Endothelial cell (in vitro differentiated cells): ENCODE measurements around the gene SKP1. TPM values are rescaled to one million over a fixed set of nuclear protein-coding genes. Genes with fewer than 3 reads are reported as not detected.

Experiments used
- DNase-seq: peaks from one replicate; pipeline ENCODE4 v3.0.0; 2021; ENCODE audit warnings: low spot score
- H3K27ac Mint-ChIP-seq: one replicate; pipeline ENCODE4 v1.8.0; 2021; ENCODE audit warnings: mixed read lengths, inconsistent platforms; ENCODE audit not compliant: unreplicated experiment
- H3K27me3 Mint-ChIP-seq: one replicate; pipeline ENCODE4 v1.8.0; 2021; ENCODE audit warnings: mild to moderate bottlenecking, moderate library complexity, mixed read lengths, inconsistent platforms; ENCODE audit not compliant: unreplicated experiment
- H3K36me3 Mint-ChIP-seq: one replicate; pipeline ENCODE4 v1.8.0; 2021; ENCODE audit warnings: mild to moderate bottlenecking, low read depth, mixed read lengths, inconsistent platforms; ENCODE audit not compliant: unreplicated experiment
- H3K4me1 Mint-ChIP-seq: one replicate; pipeline ENCODE4 v1.8.0; 2021; ENCODE audit warnings: mild to moderate bottlenecking, mixed read lengths, inconsistent platforms; ENCODE audit not compliant: unreplicated experiment
- H3K4me3 Mint-ChIP-seq: one replicate; pipeline ENCODE4 v1.8.0; 2021; ENCODE audit warnings: mild to moderate bottlenecking, mixed read lengths, inconsistent platforms; ENCODE audit not compliant: unreplicated experiment
- H3K9me3 Mint-ChIP-seq: one replicate; pipeline ENCODE4 v1.8.0; 2021; ENCODE audit warnings: mixed read lengths, inconsistent platforms; ENCODE audit not compliant: unreplicated experiment
- total RNA-seq: library from RNA; stranded (reverse); fragmentation: NEBNext Ultra II Directional; extraction: Animal tissue kit (Norgen Biotek cat#: 25700); gene quantifications from one replicate; pipeline ENCODE4 v1.2.1, GENCODE V29; 2021; ENCODE audit not compliant: unreplicated experiment
- TF ChIP-seq, protein P1 (sequence below): fragments of 200-600 bp; sonication (generic); IDR thresholded peaks from one replicate; pipeline ENCODE4 v1.5.0; 2021; ENCODE audit warnings: antibody characterized with exemption; ENCODE audit not compliant: unreplicated experiment

The SKP1 gene
- total RNA-seq, 1 donor from 2014 or later, result 471 TPM

DNA sequence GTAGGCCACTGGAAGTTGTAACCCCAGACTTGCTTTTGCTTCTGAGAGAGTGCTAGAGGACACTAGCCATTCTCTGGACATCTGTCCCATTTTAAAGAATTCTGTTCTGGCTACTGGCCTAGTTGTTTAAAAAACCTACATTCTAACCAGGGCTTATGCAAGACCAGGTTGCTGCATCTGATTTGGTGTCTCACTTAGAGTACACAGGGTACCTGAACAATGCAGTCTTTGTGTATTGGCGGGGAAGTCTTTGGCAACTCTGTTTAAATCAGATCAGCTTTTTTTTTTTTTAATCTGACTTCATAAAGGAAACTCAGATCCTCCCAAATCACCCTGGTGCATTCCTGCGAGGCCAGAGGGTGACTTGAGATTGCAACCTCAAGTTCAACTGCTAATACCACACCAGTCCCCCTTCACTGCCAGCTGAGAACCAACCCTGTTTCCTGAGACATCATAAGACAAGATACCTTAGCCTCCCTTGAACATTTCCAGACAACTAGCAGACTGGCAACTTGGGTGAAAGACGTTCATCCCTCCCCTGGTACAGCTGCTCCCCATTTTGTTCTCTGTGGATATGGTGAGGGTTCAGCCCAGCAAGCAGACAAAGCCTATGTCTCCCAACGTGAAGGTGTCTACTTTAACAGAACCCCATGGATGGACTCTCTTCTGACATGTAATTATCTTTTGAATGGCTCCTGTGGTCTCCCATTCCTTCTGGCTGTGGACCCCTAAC, 27.0 kb downstream of the SKP1 start:
- Mint-ChIP-seq H3K4me3 (peak overlapping the region; percentile 32), H3K4me1 (peaks cover 68% of the 10 kb centered on the region), H3K36me3 (peaks cover 47% of the 10 kb centered on the region), H3K27me3 (peaks cover 10% of the 10 kb centered on the region), H3K27ac (peak overlapping the region; percentile 98), H3K9me3 (no peaks in the 10 kb centered on the region)
- TF ChIP-seq, protein P1, sequence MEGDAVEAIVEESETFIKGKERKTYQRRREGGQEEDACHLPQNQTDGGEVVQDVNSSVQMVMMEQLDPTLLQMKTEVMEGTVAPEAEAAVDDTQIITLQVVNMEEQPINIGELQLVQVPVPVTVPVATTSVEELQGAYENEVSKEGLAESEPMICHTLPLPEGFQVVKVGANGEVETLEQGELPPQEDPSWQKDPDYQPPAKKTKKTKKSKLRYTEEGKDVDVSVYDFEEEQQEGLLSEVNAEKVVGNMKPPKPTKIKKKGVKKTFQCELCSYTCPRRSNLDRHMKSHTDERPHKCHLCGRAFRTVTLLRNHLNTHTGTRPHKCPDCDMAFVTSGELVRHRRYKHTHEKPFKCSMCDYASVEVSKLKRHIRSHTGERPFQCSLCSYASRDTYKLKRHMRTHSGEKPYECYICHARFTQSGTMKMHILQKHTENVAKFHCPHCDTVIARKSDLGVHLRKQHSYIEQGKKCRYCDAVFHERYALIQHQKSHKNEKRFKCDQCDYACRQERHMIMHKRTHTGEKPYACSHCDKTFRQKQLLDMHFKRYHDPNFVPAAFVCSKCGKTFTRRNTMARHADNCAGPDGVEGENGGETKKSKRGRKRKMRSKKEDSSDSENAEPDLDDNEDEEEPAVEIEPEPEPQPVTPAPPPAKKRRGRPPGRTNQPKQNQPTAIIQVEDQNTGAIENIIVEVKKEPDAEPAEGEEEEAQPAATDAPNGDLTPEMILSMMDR, result no peak
- DNase-seq, result no peak

DNA sequence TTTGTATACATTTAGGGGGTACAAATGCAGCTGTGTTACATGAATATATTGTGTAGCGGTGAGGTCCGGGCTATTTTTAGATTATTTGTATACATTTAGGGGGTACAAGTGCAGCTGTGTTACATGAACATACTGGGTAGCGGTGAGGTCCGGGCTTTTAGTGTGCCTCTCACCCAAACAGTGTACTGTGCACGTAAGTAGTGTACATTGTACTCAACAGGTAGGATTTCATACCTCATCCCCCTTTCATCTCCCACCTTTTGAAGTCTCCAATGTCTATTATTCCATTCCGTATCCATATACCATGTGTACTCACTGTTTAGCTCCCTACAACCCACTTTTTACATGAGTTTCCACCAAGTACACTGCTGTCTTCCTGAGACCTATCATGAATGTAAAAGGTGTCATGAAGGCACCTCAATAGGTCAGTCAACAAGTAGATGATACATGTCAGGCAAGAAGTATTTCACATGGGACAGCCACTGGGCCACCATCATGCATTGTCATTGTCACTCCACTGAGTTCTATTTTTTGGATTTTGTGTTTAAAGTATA, 27.7 kb downstream of the SKP1 start:
- Mint-ChIP-seq H3K36me3 (peaks cover 44% of the 10 kb centered on the region), H3K27me3 (peaks cover 10% of the 10 kb centered on the region), H3K4me3 (peak overlapping the region; percentile 79), H3K27ac (peak overlapping the region; percentile 98), H3K4me1 (peaks cover 64% of the 10 kb centered on the region), H3K9me3 (no peaks in the 10 kb centered on the region)
- TF ChIP-seq, protein P1, result no peak
- no peak for DNase-seq

DNA sequence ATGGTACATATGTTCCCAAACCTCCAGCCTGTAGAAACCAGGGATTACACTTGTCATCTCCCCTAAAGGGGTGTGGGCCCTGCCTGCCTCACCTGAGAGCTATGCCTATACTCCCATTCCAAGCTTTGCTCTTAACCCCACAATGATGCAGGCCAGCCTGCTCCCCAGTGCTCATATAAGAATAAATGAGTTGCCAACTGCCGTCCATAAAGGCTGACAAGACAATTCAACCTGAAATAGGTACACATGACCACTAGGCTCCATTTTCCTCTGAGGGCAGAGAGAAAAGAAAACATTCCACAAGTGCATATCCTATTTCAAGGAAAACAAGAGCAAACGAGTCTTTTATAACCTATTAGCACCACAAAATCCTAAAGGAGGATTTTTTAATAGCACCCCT, 28.4 kb downstream of the SKP1 start:
- peak overlapping the region; percentile 74 for H3K27ac Mint-ChIP-seq
- DNase-seq, result no peak
- H3K4me1 Mint-ChIP-seq, result peaks cover 57% of the 10 kb centered on the region
- H3K9me3 Mint-ChIP-seq, result no peaks in the 10 kb centered on the region
- peaks cover 41% of the 10 kb centered on the region for H3K36me3 Mint-ChIP-seq
- peaks cover 10% of the 10 kb centered on the region for H3K27me3 Mint-ChIP-seq
- peak overlapping the region; percentile 56 for H3K4me3 Mint-ChIP-seq
- TF ChIP-seq, protein P1, result peak; percentile 12

DNA sequence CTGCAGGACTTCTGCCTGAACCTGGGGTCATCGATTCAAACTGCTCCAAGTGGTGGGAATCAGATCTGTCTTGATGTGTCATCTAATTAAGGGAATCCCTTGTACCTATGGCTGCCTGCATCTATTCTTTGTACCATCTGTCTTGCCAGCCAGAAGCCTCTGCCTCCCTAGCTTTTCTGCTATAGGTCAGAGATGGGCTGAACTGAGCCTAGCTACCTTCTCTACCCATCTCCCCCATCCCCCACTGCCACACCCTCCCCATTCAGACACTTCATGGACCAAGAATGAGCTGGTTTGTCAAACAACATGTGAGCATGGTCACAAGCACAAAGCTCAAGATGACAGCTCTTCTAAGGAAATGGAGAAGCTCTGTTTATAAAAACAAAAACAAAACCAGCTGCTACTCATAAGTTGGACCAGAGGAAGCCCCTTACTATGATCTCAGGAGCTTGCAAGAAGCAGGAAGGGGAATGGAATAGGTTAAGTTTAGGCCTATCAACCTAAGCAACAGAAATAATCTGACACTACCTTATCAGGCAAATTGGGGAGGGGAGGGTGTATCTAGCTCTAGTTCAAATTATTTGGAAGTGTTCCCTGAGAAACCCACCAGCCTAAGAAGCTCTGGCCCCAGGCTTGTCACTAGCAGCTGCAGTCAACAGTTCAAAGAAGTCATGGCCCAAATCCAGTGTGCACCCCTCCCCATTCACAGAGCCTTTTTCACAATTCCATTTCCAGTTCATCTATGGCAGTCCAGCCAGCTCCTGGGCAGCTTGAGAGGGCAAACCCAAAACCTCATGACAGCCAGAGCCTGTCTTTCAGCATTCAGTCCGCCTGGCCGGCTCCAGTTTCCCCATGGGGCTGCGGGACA, 29.9 kb downstream of the SKP1 start:
- TF ChIP-seq, protein P1, result no peak
- no peak for DNase-seq
- H3K9me3 Mint-ChIP-seq, result no peaks in the 10 kb centered on the region
- peak overlapping the region; percentile 63 for H3K4me3 Mint-ChIP-seq
- H3K27ac Mint-ChIP-seq, result peak overlapping the region; percentile 64
- peaks cover 49% of the 10 kb centered on the region for H3K4me1 Mint-ChIP-seq
- peaks cover 11% of the 10 kb centered on the region for H3K27me3 Mint-ChIP-seq
- peaks cover 32% of the 10 kb centered on the region for H3K36me3 Mint-ChIP-seq
